Spleen (tissue), 11 donors: ENCODE results near the gene LYPD8. TPM values are rescaled to one million over a fixed set of nuclear protein-coding genes. Genes with fewer than 3 reads are reported as not detected.

Experiments used
- DNase-seq: peaks from one replicate; pipeline ENCODE4 v3.0.0-alpha.2; 2020
- H3K27ac ChIP-seq, 8 donors: fragments of 200-600 bp; sonication (generic) in 7 of 8; 1 replicate in 4 of 8; 2 replicates in 4 of 8; pipeline versions ENCODE4 v1.5.0 to v1.8.0; 2016 to 2021; ENCODE audit warnings: inconsistent platforms in 4 of 8, mild to moderate bottlenecking in 4 of 8, moderate library complexity in 1 of 8
- H3K27me3 ChIP-seq, 7 donors: fragments of 200-600 bp; sonication (generic) in 6 of 7; replicated peaks in 1 of 7; 1 replicate in 4 of 7; 2 replicates in 3 of 7; pipeline versions ENCODE4 v1.5.0 to v1.8.0; 2016 to 2021; ENCODE audit warnings: inconsistent platforms in 3 of 7, mild to moderate bottlenecking in 1 of 7
- H3K36me3 ChIP-seq, 6 donors: fragments of 200-600 bp; sonication (generic) in 5 of 6; 1 replicate in 4 of 6; 2 replicates in 2 of 6; pipeline versions ENCODE4 v1.5.0 to v1.8.0; 2016 to 2021; ENCODE audit warnings: inconsistent platforms in 2 of 6
- H3K4me1 ChIP-seq, 6 donors: fragments of 200-600 bp; sonication (generic) in 5 of 6; 1 replicate in 3 of 6; 2 replicates in 3 of 6; pipeline versions ENCODE4 v1.5.0 to v1.8.0; 2016 to 2021; ENCODE audit warnings: inconsistent platforms in 3 of 6
- H3K4me3 ChIP-seq, 8 donors: fragments of 200-600 bp; sonication (generic) in 7 of 8; 1 replicate in 4 of 8; 2 replicates in 4 of 8; pipeline versions ENCODE4 v1.5.0 to v1.8.0; 2016 to 2021; ENCODE audit warnings: inconsistent platforms in 4 of 8, mild to moderate bottlenecking in 4 of 8, moderate library complexity in 2 of 8
- H3K9me3 ChIP-seq, 8 donors: fragments of 200-600 bp; sonication (generic) in 7 of 8; 1 replicate in 4 of 8; 2 replicates in 4 of 8; pipeline versions ENCODE4 v1.5.0 to v1.8.0; 2016 to 2021; ENCODE audit warnings: inconsistent platforms in 4 of 8
- POLR2A ChIP-seq, 3 donors: fragments of 450-650 bp; IDR thresholded peaks; one replicate each; pipeline ENCODE4 v1.5.1; 2017; ENCODE audit warnings: antibody characterized with exemption in 3 of 3, mild to moderate bottlenecking in 1 of 3
- POLR2AphosphoS5 ChIP-seq, 3 donors: sonication (generic); formaldehyde crosslinking; IDR thresholded peaks; one replicate each; pipeline ENCODE4 v1.5.1; 2017; ENCODE audit warnings: antibody characterized with exemption in 3 of 3
- WGBS, 5 donors: extraction: QIAGEN DNeasy Blood & Tissue Kit in 3 of 5; methylation state at CpG; one replicate each; pipeline versions ENCODE4 v1.1.5 to v1.1.7; 2013 to 2018; 5-methylcytosine and 5-hydroxymethylcytosine counted together
- intact Hi-C: fragments of 100-400 bp; cut with DNase I; formaldehyde crosslinking; loops from one replicate; pipeline ENCODE4 v1.15.0; 2023; ENCODE audit warnings: low total_unique reads
- polyA plus RNA-seq, 3 donors: library from polyadenylated mRNA; stranded (reverse); fragments of 200-250 nt; gene quantifications; one replicate each; pipeline ENCODE4 v1.2.1, GENCODE V29; 2013
- total RNA-seq, 7 donors: library from RNA; depleted of rRNA in 3 of 7; stranded (reverse); fragments of >200 nt in 3 of 7; fragmentation: NEBNext Ultra II Directional in 4 of 7; extraction: Animal tissue kit (Norgen Biotek cat#: 25700) in 4 of 7; gene quantifications; one replicate each; pipeline versions ENCODE4 v1.1.0 to v1.2.1, GENCODE V29; 2016 to 2021
- TF ChIP-seq, protein P1 (sequence below), 11 experiments: fragments of 200-600 bp in 7 of 11; fragments of 450-650 bp in 4 of 11; sonication (generic) in 4 of 11; IDR thresholded peaks in 8 of 11; conservative IDR thresholded peaks in 3 of 11; 1 replicate in 7 of 11; 2 replicates in 4 of 11; pipeline versions ENCODE4 v1.4.0 to v1.8.0; 2016 to 2021; ENCODE audit warnings: antibody characterized with exemption in 11 of 11, inconsistent platforms in 4 of 11, mild to moderate bottlenecking in 1 of 11
- donor health status: healthy with polysubstance abuse.
- donor health status: DM: no; HTN: no; CAD: no; lungs with moderate emphysema.
- donor health status: DM: no; HTN: no; CAD: no.
- donor health status: Bipolar disorder and iron deficiency.
- donor health status: healthy.
- donor health status: DM: no; HTN: no; CAD: no.
- donor health status: DM: yes; HTN: yes; CAD: no.

The LYPD8 gene
- total and polyA plus RNA-seq, 10 donors = 0.09 to 0.54 (median 0.17) TPM; not detected in 5

DNA sequence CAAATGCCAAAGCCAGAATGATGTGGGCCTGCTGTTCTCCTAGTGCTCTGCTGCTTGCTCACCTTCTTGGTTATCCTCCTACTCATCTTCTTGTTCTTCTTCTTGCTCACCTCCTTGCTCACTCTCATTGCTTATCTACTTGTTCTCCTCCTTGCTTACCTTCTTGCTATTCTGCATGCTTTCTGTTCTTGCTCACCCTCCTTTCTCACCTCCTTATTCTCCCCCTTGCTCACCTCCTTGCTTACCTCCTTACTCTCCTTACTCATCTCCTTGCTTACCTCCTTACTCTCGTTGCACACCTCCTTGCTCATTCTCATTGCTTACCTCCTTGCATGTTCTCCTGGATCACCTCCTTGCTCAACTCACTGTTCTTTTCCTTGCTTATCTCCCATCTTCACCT, 52.8 kb downstream of the LYPD8 start, which contains the start of gene OR14I1:
Gene OR14I1 (minus strand): TSS at position 53 of the 400 bp plus-strand sequence.
- intact Hi-C loops = no loop called here
- H3K27ac ChIP-seq = no peak within 1 kb of the TSS
- H3K4me3 ChIP-seq = no peak within 1 kb of the TSS
- no peaks in the 10 kb centered on the region for H3K36me3 ChIP-seq
- H3K4me1 ChIP-seq = peaks cover 0 to 9% (median 5%) of the 10 kb centered on the region in 6 donors
- TF ChIP-seq, protein P1, sequence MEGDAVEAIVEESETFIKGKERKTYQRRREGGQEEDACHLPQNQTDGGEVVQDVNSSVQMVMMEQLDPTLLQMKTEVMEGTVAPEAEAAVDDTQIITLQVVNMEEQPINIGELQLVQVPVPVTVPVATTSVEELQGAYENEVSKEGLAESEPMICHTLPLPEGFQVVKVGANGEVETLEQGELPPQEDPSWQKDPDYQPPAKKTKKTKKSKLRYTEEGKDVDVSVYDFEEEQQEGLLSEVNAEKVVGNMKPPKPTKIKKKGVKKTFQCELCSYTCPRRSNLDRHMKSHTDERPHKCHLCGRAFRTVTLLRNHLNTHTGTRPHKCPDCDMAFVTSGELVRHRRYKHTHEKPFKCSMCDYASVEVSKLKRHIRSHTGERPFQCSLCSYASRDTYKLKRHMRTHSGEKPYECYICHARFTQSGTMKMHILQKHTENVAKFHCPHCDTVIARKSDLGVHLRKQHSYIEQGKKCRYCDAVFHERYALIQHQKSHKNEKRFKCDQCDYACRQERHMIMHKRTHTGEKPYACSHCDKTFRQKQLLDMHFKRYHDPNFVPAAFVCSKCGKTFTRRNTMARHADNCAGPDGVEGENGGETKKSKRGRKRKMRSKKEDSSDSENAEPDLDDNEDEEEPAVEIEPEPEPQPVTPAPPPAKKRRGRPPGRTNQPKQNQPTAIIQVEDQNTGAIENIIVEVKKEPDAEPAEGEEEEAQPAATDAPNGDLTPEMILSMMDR (IDR thresholded peaks at IDR 0.05 in 8 of 11, conservative IDR thresholded peaks at IDR 0.05 in 3 of 11) = no peak
- DNase-seq = no peak
- WGBS, 5 donors = 56 to 86% (median 69%) methylated on average over 1 of the region's 1 CpG
- no peaks in the 10 kb centered on the region for H3K27me3 ChIP-seq
- no peaks in the 10 kb centered on the region for H3K9me3 ChIP-seq

DNA sequence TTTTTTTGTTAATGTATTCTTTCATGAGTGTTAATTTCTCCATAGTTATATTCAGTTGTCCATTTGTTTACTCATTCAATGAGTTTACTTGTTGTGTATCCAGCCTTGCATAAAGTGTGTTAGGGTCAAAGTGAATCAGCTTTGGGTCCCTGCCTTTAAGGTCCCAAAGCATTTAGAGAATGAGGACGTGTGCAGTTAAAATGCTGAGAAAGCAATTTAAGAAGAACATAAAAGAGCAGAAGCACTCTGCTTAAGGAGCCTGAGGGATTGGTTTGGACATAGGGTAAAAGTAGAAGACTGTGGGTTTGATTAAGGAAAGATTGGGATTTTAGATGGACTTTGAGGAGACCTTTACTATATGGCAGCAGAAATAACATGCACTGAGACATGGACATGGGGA, 56.5 kb downstream of the LYPD8 start:
- WGBS, 5 donors = 39 to 70% (median 59%) methylated on average over 1 of the region's 1 CpG
- Histone ChIP-seq H3K27ac (no peak overlapping the region), H3K4me3 (no peak overlapping the region), H3K27me3 (no peaks in the 10 kb centered on the region), H3K4me1 (peaks cover 0 to 20% (median 5%) of the 10 kb centered on the region in 6 donors), H3K36me3 (no peaks in the 10 kb centered on the region), H3K9me3 (no peaks in the 10 kb centered on the region)
- intact Hi-C loops = no loop called here
- TF ChIP-seq, protein P1 (IDR thresholded peaks at IDR 0.05 in 8 of 11, conservative IDR thresholded peaks at IDR 0.05 in 3 of 11) = no peak
- TF ChIP-seq POLR2A (IDR thresholded peaks at IDR 0.05) = no peak
- TF ChIP-seq POLR2AphosphoS5 (IDR thresholded peaks at IDR 0.05) = no peak
- no peak for DNase-seq

DNA sequence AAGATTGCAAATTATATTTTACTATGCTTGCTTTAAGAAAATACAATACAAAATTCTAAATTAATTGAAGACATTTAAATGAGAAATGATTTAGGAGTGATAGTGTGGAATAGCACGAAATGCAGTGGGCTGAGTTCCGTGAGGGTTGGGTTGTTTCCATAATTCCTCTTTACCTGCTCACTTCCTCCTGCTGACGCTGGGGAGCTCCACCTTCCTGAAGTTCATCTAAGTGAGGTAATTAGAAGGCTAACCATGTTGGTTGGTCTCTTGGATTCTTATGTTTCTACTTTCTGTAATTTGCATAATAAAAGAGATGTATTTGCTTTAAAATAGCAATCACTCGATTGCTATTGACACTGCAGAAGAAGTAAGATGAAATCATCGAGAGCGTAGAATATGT, 57.7 kb downstream of the LYPD8 start:
- no peaks in the 10 kb centered on the region for H3K9me3 ChIP-seq
- no peak overlapping the region for H3K4me3 ChIP-seq
- no peak for TF ChIP-seq POLR2A (IDR thresholded peaks at IDR 0.05)
- TF ChIP-seq POLR2AphosphoS5 (IDR thresholded peaks at IDR 0.05) = no peak
- DNase-seq = no peak
- intact Hi-C loops = no loop called here
- no peak overlapping the region for H3K27ac ChIP-seq
- H3K36me3 ChIP-seq = no peaks in the 10 kb centered on the region
- H3K4me1 ChIP-seq = peaks cover 0 to 13% (median 0%) of the 10 kb centered on the region in 6 donors
- no peaks in the 10 kb centered on the region for H3K27me3 ChIP-seq
- WGBS, 5 donors = 56 to 90% (median 79%) methylated on average over 6 of the region's 6 CpGs

DNA sequence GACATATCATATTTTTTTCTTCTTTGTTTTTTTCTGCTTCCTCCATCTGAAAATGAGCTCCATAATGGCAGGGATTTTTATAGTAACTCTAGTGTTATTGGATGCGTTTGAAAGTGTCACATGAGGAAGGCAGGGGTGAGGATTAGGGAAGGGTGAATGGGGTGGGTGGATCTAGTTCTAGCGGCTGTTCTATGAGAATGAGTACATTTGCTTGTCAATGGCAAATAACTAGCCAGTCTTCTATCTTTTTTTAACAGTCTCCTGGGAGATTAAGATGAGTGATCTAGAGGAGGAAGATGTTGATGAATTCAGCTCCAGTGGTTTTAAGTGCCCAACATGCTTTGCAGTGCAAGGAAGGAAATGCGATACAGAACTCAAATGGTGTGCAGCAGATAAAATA, 58.8 kb downstream of the LYPD8 start:
- TF ChIP-seq POLR2A (IDR thresholded peaks at IDR 0.05) (no peak), POLR2AphosphoS5 (IDR thresholded peaks at IDR 0.05) (no peak)
- TF ChIP-seq, protein P1 (IDR thresholded peaks at IDR 0.05 in 8 of 11, conservative IDR thresholded peaks at IDR 0.05 in 3 of 11) = no peak
- no peak for DNase-seq
- Histone ChIP-seq H3K4me3 (no peak overlapping the region), H3K27ac (no peak overlapping the region), H3K4me1 (peaks cover 0 to 13% (median 0%) of the 10 kb centered on the region in 6 donors), H3K9me3 (peaks cover 0 to 7% (median 1%) of the 10 kb centered on the region in 8 donors), H3K36me3 (no peaks in the 10 kb centered on the region), H3K27me3 (peaks cover 0 to 5% (median 0%) of the 10 kb centered on the region in 7 donors)
- intact Hi-C loops = no loop called here
- 56 to 79% (median 65%) methylated on average over 3 of the region's 3 CpGs for WGBS, 5 donors

DNA sequence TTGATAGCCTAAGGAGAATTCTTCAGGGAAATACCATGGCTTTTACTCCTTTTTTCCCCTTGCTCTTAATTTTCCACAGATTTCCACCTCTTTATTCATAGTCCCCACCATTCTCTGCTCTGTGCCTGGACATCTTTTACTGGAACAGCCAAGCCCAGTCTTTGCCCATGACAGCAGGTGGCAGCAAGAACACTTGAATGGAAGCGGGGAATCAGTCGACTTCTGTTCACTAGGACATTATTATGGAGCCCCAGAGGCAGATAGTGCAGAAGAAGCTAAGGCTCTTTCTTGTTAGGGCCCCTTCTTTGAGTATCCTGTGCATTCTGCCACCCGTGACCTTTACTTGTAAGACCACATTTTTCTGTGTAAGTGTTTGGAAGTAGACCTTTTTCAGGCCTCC, 59.3 kb downstream of the LYPD8 start:
- no peak for DNase-seq
- WGBS, 5 donors = 57 to 74% (median 63%) methylated on average over 3 of the region's 3 CpGs
- no peaks in the 10 kb centered on the region for H3K36me3 ChIP-seq
- H3K4me1 ChIP-seq = peaks cover 0 to 13% (median 0%) of the 10 kb centered on the region in 6 donors
- peaks cover 0 to 10% (median 0%) of the 10 kb centered on the region in 7 donors for H3K27me3 ChIP-seq
- no peak overlapping the region for H3K4me3 ChIP-seq
- TF ChIP-seq, protein P1 (IDR thresholded peaks at IDR 0.05 in 8 of 11, conservative IDR thresholded peaks at IDR 0.05 in 3 of 11) = peak in 2 of 11 experiments; percentile 8 to 16
- no peak for TF ChIP-seq POLR2A (IDR thresholded peaks at IDR 0.05)
- H3K27ac ChIP-seq = no peak overlapping the region
- intact Hi-C loops = no loop called here
- peaks cover 0 to 11% (median 3%) of the 10 kb centered on the region in 8 donors for H3K9me3 ChIP-seq
